PC-3 (cell line): Measurements from ENCODE around the gene AP3S2.

Experiments used
- EZH2 ChIP-seq: fragments of 300-600 bp; sonication (generic); IDR thresholded peaks from one replicate; pipeline ENCODE4 v1.6.1; 2017; ENCODE audit warnings: antibody characterized with exemption, mild to moderate bottlenecking, low read length; ENCODE audit not compliant: unreplicated experiment
- TF ChIP-seq, protein P1 (sequence below): fragments of 300-600 bp; sonication (generic); conservative IDR thresholded peaks from 2 replicates; pipeline ENCODE4 v1.5.1; 2017; ENCODE audit warnings: antibody characterized with exemption, low read depth, mild to moderate bottlenecking, low read length

GRCh38 chr15:89855948-89856347 lies 37.8 kb downstream of the AP3S2 start:
- TF ChIP-seq, protein P1, sequence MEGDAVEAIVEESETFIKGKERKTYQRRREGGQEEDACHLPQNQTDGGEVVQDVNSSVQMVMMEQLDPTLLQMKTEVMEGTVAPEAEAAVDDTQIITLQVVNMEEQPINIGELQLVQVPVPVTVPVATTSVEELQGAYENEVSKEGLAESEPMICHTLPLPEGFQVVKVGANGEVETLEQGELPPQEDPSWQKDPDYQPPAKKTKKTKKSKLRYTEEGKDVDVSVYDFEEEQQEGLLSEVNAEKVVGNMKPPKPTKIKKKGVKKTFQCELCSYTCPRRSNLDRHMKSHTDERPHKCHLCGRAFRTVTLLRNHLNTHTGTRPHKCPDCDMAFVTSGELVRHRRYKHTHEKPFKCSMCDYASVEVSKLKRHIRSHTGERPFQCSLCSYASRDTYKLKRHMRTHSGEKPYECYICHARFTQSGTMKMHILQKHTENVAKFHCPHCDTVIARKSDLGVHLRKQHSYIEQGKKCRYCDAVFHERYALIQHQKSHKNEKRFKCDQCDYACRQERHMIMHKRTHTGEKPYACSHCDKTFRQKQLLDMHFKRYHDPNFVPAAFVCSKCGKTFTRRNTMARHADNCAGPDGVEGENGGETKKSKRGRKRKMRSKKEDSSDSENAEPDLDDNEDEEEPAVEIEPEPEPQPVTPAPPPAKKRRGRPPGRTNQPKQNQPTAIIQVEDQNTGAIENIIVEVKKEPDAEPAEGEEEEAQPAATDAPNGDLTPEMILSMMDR: no peak
- TF ChIP-seq EZH2: no peak
